Muscle layer of duodenum (tissue), 2 donors: Measurements from ENCODE around the gene VPS35.

Source experiments
- H3K27ac ChIP-seq: one replicate; pipeline ENCODE4 v1.7.0; 2013; ENCODE audit warnings: mild to moderate bottlenecking, low read length
- H3K27me3 ChIP-seq: one replicate; pipeline ENCODE4 v1.7.0; 2013; ENCODE audit warnings: low read depth, mild to moderate bottlenecking, control low read depth, low read length
- H3K36me3 ChIP-seq, 2 donors: one replicate each; pipeline ENCODE4 v1.7.0; 2013; ENCODE audit warnings: low read length in 2 of 2, control low read depth in 1 of 2, mild to moderate bottlenecking in 1 of 2; ENCODE audit not compliant: insufficient read depth in 2 of 2, control insufficient read depth in 1 of 2
- H3K4me1 ChIP-seq, 2 donors: one replicate each; pipeline ENCODE4 v1.7.0; 2013; ENCODE audit warnings: low read length in 2 of 2, mild to moderate bottlenecking in 2 of 2, control low read depth in 1 of 2, moderate library complexity in 1 of 2; ENCODE audit not compliant: insufficient read depth in 2 of 2, control insufficient read depth in 1 of 2
- H3K4me3 ChIP-seq, 2 donors: one replicate each; pipeline ENCODE4 v1.7.0; 2013; ENCODE audit warnings: low read length in 2 of 2, low read depth in 1 of 2, mild to moderate bottlenecking in 1 of 2
- H3K9me3 ChIP-seq, 2 donors: one replicate each; pipeline ENCODE4 v1.7.0; 2013; ENCODE audit warnings: low read length in 2 of 2, control low read depth in 1 of 2, mild to moderate bottlenecking in 1 of 2; ENCODE audit not compliant: control insufficient read depth in 1 of 2
- donor health status: healthy.

The VPS35 gene

GRCh38 chr16:46727630-46728029 is 38.7 kb upstream of the VPS35 start:
- H3K27ac ChIP-seq: no peak overlapping the region
- no peaks in the 10 kb centered on the region for H3K36me3 ChIP-seq
- no peaks in the 10 kb centered on the region for H3K27me3 ChIP-seq
- peaks cover 0 to 7% of the 10 kb centered on the region in 2 donors for H3K9me3 ChIP-seq
- no peaks in the 10 kb centered on the region for H3K4me1 ChIP-seq
- no peak overlapping the region for H3K4me3 ChIP-seq

- Histone ChIP-seq H3K9me3 (peaks cover 0 to 7% of the 10 kb centered on the region in 2 donors), H3K27ac (no peak overlapping the region), H3K27me3 (no peaks in the 10 kb centered on the region), H3K4me3 (no peak overlapping the region), H3K36me3 (no peaks in the 10 kb centered on the region), H3K4me1 (no peaks in the 10 kb centered on the region)
Observed at GRCh38 chr16:46727184-46727583, 38.2 kb upstream of the VPS35 start.

GRCh38 chr16:46721885-46722284 is 32.9 kb upstream of the VPS35 start:
- Histone ChIP-seq H3K4me3 (no peak overlapping the region), H3K27ac (no peak overlapping the region), H3K4me1 (no peaks in the 10 kb centered on the region), H3K27me3 (no peaks in the 10 kb centered on the region), H3K9me3 (peaks cover 0 to 7% of the 10 kb centered on the region in 2 donors), H3K36me3 (no peaks in the 10 kb centered on the region)

GRCh38 chr16:46720619-46721018 is 31.6 kb upstream of the VPS35 start:
- Histone ChIP-seq H3K4me3 (no peak overlapping the region), H3K4me1 (no peaks in the 10 kb centered on the region), H3K36me3 (no peaks in the 10 kb centered on the region), H3K27me3 (no peaks in the 10 kb centered on the region), H3K27ac (no peak overlapping the region), H3K9me3 (peaks cover 0 to 8% of the 10 kb centered on the region in 2 donors)

- Histone ChIP-seq H3K9me3 (peaks cover 0 to 7% of the 10 kb centered on the region in 2 donors), H3K27me3 (no peaks in the 10 kb centered on the region), H3K36me3 (no peaks in the 10 kb centered on the region), H3K4me3 (no peak overlapping the region), H3K27ac (no peak overlapping the region), H3K4me1 (no peaks in the 10 kb centered on the region)
Observed at GRCh38 chr16:46719528-46719927, 30.6 kb upstream of the VPS35 start.

GRCh38 chr16:46718214-46718613 is 29.2 kb upstream of the VPS35 start:
- Histone ChIP-seq H3K9me3 (peaks cover 0 to 7% of the 10 kb centered on the region in 2 donors), H3K4me1 (no peaks in the 10 kb centered on the region), H3K27ac (no peak overlapping the region), H3K4me3 (no peak overlapping the region), H3K36me3 (no peaks in the 10 kb centered on the region), H3K27me3 (no peaks in the 10 kb centered on the region)

- Histone ChIP-seq H3K36me3 (no peaks in the 10 kb centered on the region), H3K9me3 (peaks cover 0 to 4% of the 10 kb centered on the region in 2 donors), H3K4me1 (no peaks in the 10 kb centered on the region), H3K27me3 (no peaks in the 10 kb centered on the region), H3K4me3 (no peak overlapping the region), H3K27ac (no peak overlapping the region)
Observed at GRCh38 chr16:46717692-46718091, 28.7 kb upstream of the VPS35 start.

GRCh38 chr16:46715769-46716305 is 26.9 kb upstream of the VPS35 start:
- no peak overlapping the region for H3K4me3 ChIP-seq
- no peak overlapping the region for H3K27ac ChIP-seq
- H3K36me3 ChIP-seq: no peaks in the 10 kb centered on the region
- no peaks in the 10 kb centered on the region for H3K4me1 ChIP-seq
- H3K27me3 ChIP-seq: no peaks in the 10 kb centered on the region
- H3K9me3 ChIP-seq: peaks cover 0 to 4% of the 10 kb centered on the region in 2 donors

GRCh38 chr16:46714797-46715591 is 26.0 kb upstream of the VPS35 start:
- Histone ChIP-seq H3K4me3 (no peak overlapping the region), H3K36me3 (no peaks in the 10 kb centered on the region), H3K27me3 (no peaks in the 10 kb centered on the region), H3K9me3 (peaks cover 0 to 4% of the 10 kb centered on the region in 2 donors), H3K27ac (no peak overlapping the region), H3K4me1 (no peaks in the 10 kb centered on the region)

GRCh38 chr16:46713634-46714033 is 24.7 kb upstream of the VPS35 start:
- H3K4me1 ChIP-seq: no peaks in the 10 kb centered on the region
- H3K27me3 ChIP-seq: no peaks in the 10 kb centered on the region
- no peak overlapping the region for H3K4me3 ChIP-seq
- no peak overlapping the region for H3K27ac ChIP-seq
- no peaks in the 10 kb centered on the region for H3K36me3 ChIP-seq
- peaks cover 0 to 4% of the 10 kb centered on the region in 2 donors for H3K9me3 ChIP-seq

- peaks cover 0 to 4% of the 10 kb centered on the region in 2 donors for H3K9me3 ChIP-seq
- H3K4me1 ChIP-seq: no peaks in the 10 kb centered on the region
- H3K4me3 ChIP-seq: no peak overlapping the region
- no peaks in the 10 kb centered on the region for H3K36me3 ChIP-seq
- no peak overlapping the region for H3K27ac ChIP-seq
- no peaks in the 10 kb centered on the region for H3K27me3 ChIP-seq
Observed at GRCh38 chr16:46712911-46713310, 23.9 kb upstream of the VPS35 start.
